CD4-positive, alpha-beta T cell treated with Interleukin-15 for 4 hours (primary cell): Measurements from ENCODE around the gene ABTB1.
A peak's percentile ranks its signal among the peaks of the same experiment; 100 is the strongest.
"Not testable (repeated sequence)": the region's sequence is repeated elsewhere in the genome, so short reads cannot be mapped to it uniquely, and the experiment has no call there.

Experiments used
- DNase-seq: peaks from one replicate; pipeline ENCODE4 v3.0.0-alpha.2; 2020; ENCODE audit warnings: low spot score

ABTB1 gene

GRCh38 chr3:127688416-127689265 lies 15.9 kb downstream of the ABTB1 start:
- DNase-seq, result no peak

DNA sequence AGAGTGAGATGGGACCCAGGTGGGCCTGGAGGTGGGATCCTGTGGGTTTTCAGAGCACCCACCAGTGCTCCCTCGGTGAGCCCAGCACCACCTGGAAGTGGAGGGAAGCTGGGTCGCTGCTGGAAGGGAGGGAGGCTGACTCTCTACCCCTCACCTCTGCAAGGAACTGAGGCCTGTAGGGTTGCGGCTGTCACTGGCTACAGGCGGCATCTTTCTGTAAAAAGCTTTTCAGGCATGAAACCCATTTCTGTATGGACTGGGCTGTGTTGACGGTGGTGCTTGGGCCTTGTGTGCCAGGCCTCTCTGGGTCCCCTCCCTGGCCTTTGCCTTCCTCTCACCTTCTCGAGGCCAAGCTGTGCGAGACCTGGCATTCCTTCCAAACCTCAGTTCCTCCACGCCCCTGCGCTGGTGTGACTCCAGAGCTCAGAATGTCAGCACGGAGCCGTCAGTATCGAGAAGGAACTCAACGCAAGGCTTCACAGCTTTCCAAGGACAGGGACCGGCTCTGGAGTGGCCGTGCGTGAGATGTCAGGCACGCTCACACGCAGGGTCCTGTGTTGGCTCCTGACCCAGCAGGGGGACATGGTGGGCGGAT lies 16.6 kb downstream of the ABTB1 start:
- DNase-seq, result no peak

DNA sequence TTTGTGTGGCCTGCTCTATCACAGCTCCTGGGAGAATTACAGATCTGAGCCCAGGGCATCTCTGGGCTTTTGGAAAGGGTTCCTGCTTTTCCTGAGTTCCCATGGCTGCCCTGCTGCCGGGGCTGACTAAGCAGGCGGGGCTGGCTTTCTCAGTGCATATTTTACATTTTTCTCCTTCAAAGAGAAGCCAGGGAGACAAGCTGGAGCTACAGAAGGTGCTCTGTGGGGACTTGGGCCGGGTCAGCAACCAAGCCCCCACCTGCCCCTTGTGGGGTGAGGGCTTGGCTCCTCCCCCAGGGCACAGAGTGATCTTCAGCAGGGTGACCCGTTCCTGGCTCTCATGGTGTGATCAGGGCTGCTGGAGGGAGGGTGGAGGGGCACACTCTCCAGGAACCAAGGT lies 17.4 kb downstream of the ABTB1 start:
- DNase-seq, result no peak

GRCh38 chr3:127690823-127691452 lies 18.2 kb downstream of the ABTB1 start:
- no peak for DNase-seq

GRCh38 chr3:127691489-127691888 lies 18.7 kb downstream of the ABTB1 start:
- DNase-seq, result no peak

DNA sequence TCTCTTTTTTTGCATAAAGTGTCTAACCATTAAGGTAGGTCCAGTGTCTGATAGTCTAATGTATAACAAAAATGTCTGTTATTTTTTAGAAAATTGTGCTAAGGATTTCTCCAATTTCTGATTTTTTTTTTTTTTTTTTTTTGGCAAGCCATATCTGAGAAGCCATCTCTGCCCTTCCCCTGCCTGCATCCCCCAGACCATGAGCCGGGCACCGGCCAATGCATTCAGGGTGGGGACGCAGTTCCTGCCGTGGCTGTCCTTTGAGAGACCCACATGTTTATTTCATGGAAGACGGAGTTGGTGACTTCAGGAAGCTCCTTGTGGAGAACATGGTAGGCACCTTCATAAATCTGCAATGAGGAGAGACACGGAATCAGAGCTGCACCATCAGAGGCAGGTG lies 19.2 kb downstream of the ABTB1 start:
- DNase-seq, result no peak

DNA sequence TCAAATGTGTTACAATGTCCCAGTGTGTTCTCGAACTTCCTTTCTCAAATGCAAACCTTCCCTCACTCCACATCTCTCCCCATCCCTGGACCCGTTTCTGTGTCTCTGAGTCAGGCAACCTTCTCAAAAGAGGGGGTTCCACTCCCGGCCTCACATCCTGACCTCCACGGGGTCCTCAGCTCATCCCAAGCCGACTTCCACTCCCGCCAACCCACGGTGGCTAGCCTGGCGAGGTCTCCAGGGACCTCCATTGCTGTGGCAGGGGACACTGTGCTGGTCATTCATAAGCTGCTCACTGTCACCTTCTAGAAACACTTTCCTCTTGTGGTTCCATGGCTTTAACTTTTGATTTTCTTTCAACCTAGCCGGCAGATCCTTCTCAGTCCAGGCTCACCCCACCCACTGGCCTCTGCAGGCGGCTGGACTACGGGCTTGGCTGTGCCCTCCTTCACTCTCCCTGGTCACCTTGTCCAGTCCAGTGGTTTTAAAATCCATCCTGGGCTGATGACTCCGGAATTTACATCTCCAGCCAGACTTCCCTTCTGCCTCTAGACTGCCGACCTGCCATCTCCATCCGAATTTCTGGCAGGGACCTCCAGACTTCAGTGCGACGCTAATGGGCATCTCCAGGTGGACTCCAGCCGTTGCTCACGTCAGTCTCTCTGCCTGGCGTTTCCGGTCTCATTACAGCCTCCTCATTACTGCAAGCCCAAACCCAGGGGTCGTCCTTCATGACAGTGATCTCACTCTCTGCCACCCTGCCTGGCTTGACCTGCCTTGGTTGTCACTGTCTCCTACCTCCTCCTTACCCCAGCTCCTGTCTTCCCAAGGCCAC lies 20.0 kb downstream of the ABTB1 start:
- DNase-seq, result no peak

DNA sequence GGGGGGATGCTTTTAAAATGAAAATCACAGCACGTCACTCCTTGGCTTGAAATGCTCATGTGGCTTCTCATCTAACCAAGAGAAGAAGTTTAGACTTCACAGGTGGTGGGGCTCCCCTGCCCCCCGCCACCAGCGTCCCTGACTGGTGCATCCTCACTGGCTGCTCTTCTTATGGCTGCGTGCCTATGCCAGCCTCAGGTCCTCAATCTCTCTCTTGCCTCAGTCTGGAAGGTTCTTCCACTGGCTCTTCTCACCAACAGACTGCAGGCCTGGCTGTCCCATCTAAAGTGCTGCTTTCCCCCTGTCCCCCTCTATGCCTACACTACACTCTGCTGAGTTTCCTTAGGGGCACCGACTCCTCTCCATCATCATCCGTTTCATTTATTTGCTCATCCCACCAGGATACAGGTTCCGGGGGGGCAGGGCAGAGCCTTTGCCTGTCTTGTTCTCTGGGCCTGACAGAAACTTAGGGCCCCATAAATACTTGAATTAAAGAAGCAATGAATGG lies 20.6 kb downstream of the ABTB1 start:
- no peak for DNase-seq

- peak; percentile 44 for DNase-seq
Observed at GRCh38 chr3:127694467-127695215, 21.9 kb downstream of the ABTB1 start.

DNA sequence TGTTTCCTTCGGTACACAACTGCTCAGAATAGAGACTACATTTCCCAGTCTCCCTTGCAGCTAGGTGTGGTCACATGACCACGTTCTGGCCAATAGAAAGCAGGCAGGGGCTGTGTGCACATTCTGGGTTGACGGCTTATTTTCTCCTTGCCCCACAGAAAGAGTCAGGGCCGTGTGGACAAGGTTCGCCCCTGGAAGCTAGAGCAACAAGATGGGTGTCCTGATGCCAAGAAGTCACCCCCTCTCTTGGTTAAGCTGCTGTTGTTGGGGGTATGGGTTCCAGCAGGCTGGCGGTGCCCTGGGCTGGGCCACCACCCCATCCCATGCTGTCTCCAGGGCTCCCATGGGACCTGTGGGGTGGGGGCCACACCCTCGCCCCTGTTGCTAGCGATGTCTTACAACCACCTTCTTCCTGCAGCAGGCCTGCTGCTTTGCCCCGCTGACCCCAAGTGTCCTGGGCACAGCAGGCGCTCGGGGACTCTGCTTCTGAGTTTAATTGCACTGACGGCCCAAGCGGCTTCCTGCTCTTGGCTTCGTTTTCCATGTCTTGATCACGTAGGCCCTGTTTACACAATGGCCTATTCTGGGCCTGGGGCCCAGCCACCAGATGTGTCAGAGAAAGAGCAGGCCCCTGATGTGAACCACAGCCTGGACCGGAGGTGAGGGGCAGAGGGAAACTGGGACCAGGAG lies 24.9 kb downstream of the ABTB1 start:
- DNase-seq, result peak; percentile 56

GRCh38 chr3:127698286-127698685 lies 25.5 kb downstream of the ABTB1 start:
- no peak for DNase-seq

GRCh38 chr3:127698691-127699415 lies 26.1 kb downstream of the ABTB1 start:
- DNase-seq, result no peak

GRCh38 chr3:127699416-127700300 lies 26.9 kb downstream of the ABTB1 start:
- no peak for DNase-seq

GRCh38 chr3:127700406-127700805 lies 27.7 kb downstream of the ABTB1 start:
- DNase-seq, result no peak

DNA sequence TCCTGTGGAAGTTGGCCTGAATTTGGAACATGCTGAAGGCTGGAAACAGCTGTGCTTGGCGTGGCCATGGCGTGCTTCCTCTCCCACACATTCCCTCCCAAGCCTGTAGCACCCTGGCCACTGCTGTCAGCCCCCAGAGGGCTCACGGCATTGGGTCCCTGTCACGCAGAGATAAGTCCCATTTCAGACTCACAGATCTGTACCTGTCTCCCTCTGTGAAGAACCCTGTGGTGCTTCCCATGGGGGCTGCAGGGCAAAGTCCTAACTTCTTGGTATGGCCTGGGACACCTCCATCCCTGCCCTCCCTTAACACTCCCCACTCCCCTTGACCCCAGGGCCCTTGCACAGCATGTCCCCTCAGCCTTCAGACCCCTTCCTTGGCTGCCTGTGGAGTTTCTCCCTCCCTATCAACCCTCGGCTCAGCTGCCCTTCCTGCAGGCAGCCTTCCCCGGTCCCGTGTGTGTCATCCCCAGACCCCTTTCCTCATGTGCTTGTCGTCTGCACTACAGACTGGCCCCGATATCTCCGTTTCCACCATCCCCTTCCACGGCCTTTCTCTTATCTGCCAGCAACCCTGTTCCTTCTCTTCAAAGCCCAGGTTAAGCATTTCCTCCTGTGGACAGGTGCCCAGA lies 28.6 kb downstream of the ABTB1 start:
- no peak for DNase-seq

GRCh38 chr3:127702151-127702578 lies 29.4 kb downstream of the ABTB1 start:
- DNase-seq, result no peak

DNA sequence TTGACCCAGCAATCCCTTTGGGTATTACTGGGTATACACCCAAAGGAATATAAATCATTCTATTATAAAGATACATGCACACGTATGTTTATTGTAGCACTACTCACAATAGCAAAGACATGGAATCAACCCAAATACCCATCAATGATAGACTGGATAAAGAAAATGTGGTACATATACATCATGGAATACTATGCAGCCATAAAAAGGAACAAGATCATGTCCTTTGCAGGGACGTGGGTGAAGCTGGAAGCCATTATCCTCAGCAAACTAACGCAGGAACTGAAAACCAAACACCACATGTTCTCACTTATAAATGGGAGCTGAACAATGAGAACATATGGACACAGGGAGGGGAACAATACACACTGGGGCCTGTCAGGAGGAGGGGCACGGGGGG lies 32.1 kb downstream of the ABTB1 start:
- DNase-seq, result not testable (repeated sequence)

GRCh38 chr3:127706312-127706711 lies 33.6 kb downstream of the ABTB1 start:
- no peak for DNase-seq
